ENCODE data around the gene CYP2U1. TPM values are rescaled to one million over a fixed set of nuclear protein-coding genes. Genes with fewer than 3 reads are reported as not detected.

CYP2U1 gene
- total and polyA plus RNA-seq, 2 of the 4 experiments (the other 2 are of a cell fraction), result 6.1 to 11.1 TPM

- no peaks in the 10 kb centered on the region for H3K79me1 ChIP-seq (ENCODE audit: low read depth in 1 of 2, low read length in 2 of 2)
- H3K4me3 ChIP-seq (ENCODE audit: insufficient read depth, low read depth, low read length), result no peak overlapping the region
- H3K18ac ChIP-seq (ENCODE audit: low read depth, low read length), result no peak overlapping the region
- H2BK5ac ChIP-seq (ENCODE audit: low read depth, low read length, poor library complexity, severe bottlenecking), result no peak overlapping the region
- H3K27ac ChIP-seq (ENCODE audit: insufficient read depth, low read length), result no peak overlapping the region
- DNase-seq (no peak), ATAC-seq (ENCODE audit: low read depth) (no peak)
- H2AK9ac ChIP-seq (replicated peaks; ENCODE audit: low read depth, low read length, poor library complexity), result no peak overlapping the region
- no peaks in the 10 kb centered on the region for H4K20me1 ChIP-seq (ENCODE audit: insufficient read depth, low read length)
- H3K9me3 ChIP-seq (ENCODE audit: control insufficient read depth, insufficient read depth, low read length), result no peaks in the 10 kb centered on the region
- H3K9me1 ChIP-seq (ENCODE audit: insufficient read depth, low read length), result no peaks in the 10 kb centered on the region
- BruUV-seq (replicated peaks), result no TSS peak
- intact Hi-C loops (cut with micrococcal nuclease) (no loop called here), in situ Hi-C loops (cut with MboI; ENCODE audit: low sequenced_read_pairs) (no loop called here), dilution Hi-C loops (cut with HindIII; ENCODE audit: low sequenced_read_pairs, unreplicated experiment) (no loop called here)
- H3K36me3 ChIP-seq (ENCODE audit: control insufficient read depth, insufficient read depth, low read length), result no peaks in the 10 kb centered on the region
- TF ChIP-seq FOS (IDR thresholded peaks at IDR 0.05; ENCODE audit: low read depth, low read length) (no peak), POLR2A (IDR thresholded peaks at IDR 0.05; ENCODE audit: low read depth, low read length) (no peak), MXI1 (IDR thresholded peaks at IDR 0.05; ENCODE audit: borderline replicate concordance, low read depth, low read length) (no peak), SMC3 (IDR thresholded peaks at IDR 0.05; ENCODE audit: low read depth, low read length) (no peak), CEBPB (IDR thresholded peaks at IDR 0.05; ENCODE audit: low read depth, low read length) (no peak), RCOR1 (IDR thresholded peaks at IDR 0.05; ENCODE audit: insufficient replicate concordance, low read length) (no peak), USF2 (IDR thresholded peaks at IDR 0.05; ENCODE audit: low read depth, low read length) (no peak), MAZ (IDR thresholded peaks at IDR 0.05; ENCODE audit: borderline replicate concordance, low read depth, low read length) (no peak), CHD1 (IDR thresholded peaks at IDR 0.05; ENCODE audit: low read depth, low read length) (no peak), CTCF (conservative IDR thresholded peaks at IDR 0.05; ENCODE audit: low read depth, low read length) (no peak), BHLHE40 (IDR thresholded peaks at IDR 0.05; ENCODE audit: low read depth, low read length) (no peak), RAD21 (IDR thresholded peaks at IDR 0.05; ENCODE audit: low read length) (no peak), ELK1 (IDR thresholded peaks at IDR 0.05; ENCODE audit: borderline replicate concordance, low read depth, low read length) (no peak), MAFK (IDR thresholded peaks at IDR 0.05; ENCODE audit: low read depth, low read length) (no peak), NFE2L2 (IDR thresholded peaks at IDR 0.05; ENCODE audit: low read depth, low read length) (no peak), RFX5 (IDR thresholded peaks at IDR 0.05; ENCODE audit: low read depth, low read length) (no peak)
- H4K91ac ChIP-seq (ENCODE audit: insufficient read depth, low read depth, low read length), result no peak overlapping the region
- no peak overlapping the region for H3K23ac ChIP-seq (ENCODE audit: low read depth, low read length)
- no peak overlapping the region for H4K8ac ChIP-seq (ENCODE audit: low read depth in 2 of 2, low read length in 2 of 2)
- no peak overlapping the region for H3K56ac ChIP-seq (ENCODE audit: extremely low read depth, insufficient read depth, low read length)
- no peak overlapping the region for H3K4me2 ChIP-seq (ENCODE audit: low read depth, low read length)
- ChIA-PET POLR2A (ENCODE audit: unreplicated experiment) (no interaction called here), CTCF (no interaction called here)
- H2AK5ac ChIP-seq (ENCODE audit: low read depth, low read length), result no peak overlapping the region
- no CpG with 5 or more reads among the region's 4 CpGs for WGBS, 2 experiments (ENCODE audit: extremely low coverage in 2 of 2, insufficient read length in 1 of 2)
- no peak overlapping the region for H2BK15ac ChIP-seq (ENCODE audit: low read depth, low read length)
- no peaks in the 10 kb centered on the region for H3K4me1 ChIP-seq (ENCODE audit: control insufficient read depth, insufficient read depth, low read length)
- no peak overlapping the region for H3K9ac ChIP-seq (ENCODE audit: low read depth, low read length)
- H3K4ac ChIP-seq (ENCODE audit: low read depth, low read length), result no peak overlapping the region
- H4K5ac ChIP-seq (ENCODE audit: low read depth, low read length), result no peak overlapping the region
- H3K27me3 ChIP-seq (ENCODE audit: control insufficient read depth, insufficient read depth, low read length), result no peaks in the 10 kb centered on the region
- no peak overlapping the region for H2BK120ac ChIP-seq (ENCODE audit: low read depth, low read length)
- no peak overlapping the region for H3K14ac ChIP-seq (replicated peaks; ENCODE audit: low read depth, low read length)
- H2BK20ac ChIP-seq (ENCODE audit: low read depth, low read length), result no peak overlapping the region
- no peak overlapping the region for H2AFZ ChIP-seq (replicated peaks; ENCODE audit: low read length, poor library complexity)
Measured at GRCh38 chr4:107966903-107967302, 35.6 kb downstream of the CYP2U1 start.
